NB4 (cell line): ENCODE measurements around the gene DDX55.

Experiments used
- TF ChIP-seq, protein P1 (sequence below): IDR thresholded peaks from one replicate; pipeline ENCODE4 v1.5.1; 2012; ENCODE audit warnings: low read depth, low read length
- TF ChIP-seq, protein P2 (sequence below): IDR thresholded peaks from 2 replicates; pipeline ENCODE4 v1.6.1; 2011; ENCODE audit warnings: low read depth, low read length

DNA sequence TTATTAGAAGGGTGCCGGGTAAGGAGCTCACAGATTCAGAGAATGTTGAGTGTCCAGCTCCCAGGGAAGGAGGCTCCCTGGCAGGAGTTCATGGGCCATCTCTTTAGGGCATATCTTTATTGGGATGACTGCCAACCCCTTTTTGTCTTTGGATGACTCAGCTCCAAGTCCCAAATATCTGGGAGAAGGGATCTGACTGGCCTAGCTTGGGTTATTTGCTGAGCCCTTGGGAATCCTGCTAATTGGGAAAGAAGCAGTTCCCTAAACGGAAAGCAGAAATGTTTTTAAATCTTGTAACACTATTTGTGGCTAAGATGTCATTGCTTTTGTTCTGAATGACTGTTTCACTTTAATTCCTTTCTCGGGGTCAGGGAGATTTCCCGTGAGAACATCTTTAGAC is 12.6 kb downstream of the DDX55 start:
- TF ChIP-seq, protein P1, sequence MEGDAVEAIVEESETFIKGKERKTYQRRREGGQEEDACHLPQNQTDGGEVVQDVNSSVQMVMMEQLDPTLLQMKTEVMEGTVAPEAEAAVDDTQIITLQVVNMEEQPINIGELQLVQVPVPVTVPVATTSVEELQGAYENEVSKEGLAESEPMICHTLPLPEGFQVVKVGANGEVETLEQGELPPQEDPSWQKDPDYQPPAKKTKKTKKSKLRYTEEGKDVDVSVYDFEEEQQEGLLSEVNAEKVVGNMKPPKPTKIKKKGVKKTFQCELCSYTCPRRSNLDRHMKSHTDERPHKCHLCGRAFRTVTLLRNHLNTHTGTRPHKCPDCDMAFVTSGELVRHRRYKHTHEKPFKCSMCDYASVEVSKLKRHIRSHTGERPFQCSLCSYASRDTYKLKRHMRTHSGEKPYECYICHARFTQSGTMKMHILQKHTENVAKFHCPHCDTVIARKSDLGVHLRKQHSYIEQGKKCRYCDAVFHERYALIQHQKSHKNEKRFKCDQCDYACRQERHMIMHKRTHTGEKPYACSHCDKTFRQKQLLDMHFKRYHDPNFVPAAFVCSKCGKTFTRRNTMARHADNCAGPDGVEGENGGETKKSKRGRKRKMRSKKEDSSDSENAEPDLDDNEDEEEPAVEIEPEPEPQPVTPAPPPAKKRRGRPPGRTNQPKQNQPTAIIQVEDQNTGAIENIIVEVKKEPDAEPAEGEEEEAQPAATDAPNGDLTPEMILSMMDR: no peak
- TF ChIP-seq, protein P2, sequence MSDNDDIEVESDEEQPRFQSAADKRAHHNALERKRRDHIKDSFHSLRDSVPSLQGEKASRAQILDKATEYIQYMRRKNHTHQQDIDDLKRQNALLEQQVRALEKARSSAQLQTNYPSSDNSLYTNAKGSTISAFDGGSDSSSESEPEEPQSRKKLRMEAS: no peak
